NCI-H2171 treated with DMSO at 0.1 percent for 48 hours (cell line): ENCODE measurements around the gene ZNF536.

Experiments
- DNase-seq: peaks from one replicate; lab custom pipeline; 2025; lab: John Stamatoyannopoulos, UW

Gene ZNF536

GRCh38 chr19:30363073-30363472 lies 9.1 kb upstream of the ZNF536 start:
- no peak for DNase-seq

GRCh38 chr19:30364866-30365800 lies 7.1 kb upstream of the ZNF536 start:
- DNase-seq = no peak

GRCh38 chr19:30366282-30366681 lies 5.9 kb upstream of the ZNF536 start:
- DNase-seq = no peak

- DNase-seq = no peak
Observed at GRCh38 chr19:30367006-30367405, 5.2 kb upstream of the ZNF536 start.

- DNase-seq = no peak
Observed at GRCh38 chr19:30367421-30367820, 4.8 kb upstream of the ZNF536 start.

GRCh38 chr19:30369833-30370232 lies 2.4 kb upstream of the ZNF536 start:
- no peak for DNase-seq

- DNase-seq = peak; percentile 96
Observed at GRCh38 chr19:30371161-30371836, 885 bp upstream of the ZNF536 start.

GRCh38 chr19:30373593-30373992 lies 1.4 kb downstream of the ZNF536 start:
- DNase-seq = no peak

- DNase-seq = peak; percentile 49
Observed at GRCh38 chr19:30374539-30374864, 2.3 kb downstream of the ZNF536 start.

GRCh38 chr19:30374865-30375552 lies 2.8 kb downstream of the ZNF536 start:
- DNase-seq = peak; percentile 73

GRCh38 chr19:30375553-30376031 lies 3.4 kb downstream of the ZNF536 start:
- no peak for DNase-seq

- DNase-seq = no peak
Observed at GRCh38 chr19:30376272-30376671, 4.1 kb downstream of the ZNF536 start.

- DNase-seq = no peak
Observed at GRCh38 chr19:30376826-30377425, 4.7 kb downstream of the ZNF536 start.

- DNase-seq = no peak
Observed at GRCh38 chr19:30378701-30379100, 6.5 kb downstream of the ZNF536 start.

- no peak for DNase-seq
Observed at GRCh38 chr19:30379841-30380610, 7.8 kb downstream of the ZNF536 start.

GRCh38 chr19:30381366-30381765 lies 9.2 kb downstream of the ZNF536 start:
- no peak for DNase-seq

GRCh38 chr19:30385174-30385573 lies 13.0 kb downstream of the ZNF536 start:
- no peak for DNase-seq

- DNase-seq = no peak
Observed at GRCh38 chr19:30385666-30386065, 13.5 kb downstream of the ZNF536 start.

GRCh38 chr19:30386551-30387143 lies 14.5 kb downstream of the ZNF536 start:
- no peak for DNase-seq

GRCh38 chr19:30387311-30388115 lies 15.3 kb downstream of the ZNF536 start:
- DNase-seq = no peak
